IMR-90 (cell line): ENCODE results near the gene KLHL36. TPM values are rescaled to one million over a fixed set of nuclear protein-coding genes. Genes with fewer than 3 reads are reported as not detected.

ENCODE experiments used
- ATAC-seq: fragments of 200-7000 bp; cut with Tn5 transposase; 2 replicates; pipeline ENCODE4 v1.9.1; 2020; ENCODE audit warnings: low read depth, mild to moderate bottlenecking, moderate library complexity
- BruUV-seq: library from RNA; stranded (reverse); fragments of 400-500 nt; replicated peaks from 2 replicates; lab custom pipeline; 2021; lab: Mats Ljungman, UMichigan
- CTCF ChIA-PET: fragments of 300-600 bp; formaldehyde crosslinking; extraction: SDS; loops from one replicate; lab custom pipeline; 2021; ENCODE audit warnings: antibody characterized with exemption; lab: Yijun Ruan, JAX
- POLR2A ChIA-PET: fragments of 300-600 bp; sonication (Branson Sonifier 250); formaldehyde crosslinking; loops from one replicate; lab custom pipeline; 2022; ENCODE audit warnings: antibody characterized with exemption; ENCODE audit not compliant: unreplicated experiment; lab: Charles Lee
- DNase-seq: peaks from one replicate; pipeline ENCODE4 v3.0.0; 2013
- H2AFZ ChIP-seq: replicated peaks from 2 replicates; pipeline ENCODE3; 2013; ENCODE audit warnings: low read length, mild to moderate bottlenecking; ENCODE audit not compliant: poor library complexity
- H2AK5ac ChIP-seq: 2 replicates; pipeline ENCODE4 v1.6.1; 2013; ENCODE audit warnings: low read depth, low read length, inconsistent platforms
- H2AK9ac ChIP-seq: replicated peaks from 2 replicates; pipeline ENCODE3; 2013; ENCODE audit warnings: mild to moderate bottlenecking, low read depth, low read length, moderate library complexity; ENCODE audit not compliant: poor library complexity
- H2BK120ac ChIP-seq: 2 replicates; pipeline ENCODE4 v1.6.1; 2013; ENCODE audit warnings: low read depth, low read length, inconsistent platforms
- H2BK15ac ChIP-seq: 3 replicates; pipeline ENCODE4 v1.6.1; 2013; ENCODE audit warnings: low read depth, low read length, inconsistent platforms
- H2BK20ac ChIP-seq: 2 replicates; pipeline ENCODE4 v1.6.1; 2013; ENCODE audit warnings: low read depth, mild to moderate bottlenecking, inconsistent platforms, low read length, moderate library complexity
- H2BK5ac ChIP-seq: 2 replicates; pipeline ENCODE4 v1.6.1; 2013; ENCODE audit warnings: mild to moderate bottlenecking, low read depth, low read length, inconsistent platforms; ENCODE audit not compliant: poor library complexity, severe bottlenecking
- H3K14ac ChIP-seq: replicated peaks from 2 replicates; pipeline ENCODE4 v1.6.1; 2013; ENCODE audit warnings: low read depth, low read length, inconsistent platforms
- H3K18ac ChIP-seq: 2 replicates; pipeline ENCODE4 v1.6.1; 2013; ENCODE audit warnings: low read depth, low read length, control low read depth
- H3K23ac ChIP-seq: 2 replicates; pipeline ENCODE4 v1.6.1; 2013; ENCODE audit warnings: low read depth, low read length, inconsistent platforms
- H3K27ac ChIP-seq: 2 replicates; pipeline ENCODE4 v1.5.1; 2013; ENCODE audit warnings: mild to moderate bottlenecking, control low read depth, low read length; ENCODE audit not compliant: insufficient read depth
- H3K27me3 ChIP-seq: 2 replicates; pipeline ENCODE4 v1.6.1; 2013; ENCODE audit warnings: low read length; ENCODE audit not compliant: control insufficient read depth, insufficient read depth
- H3K36me3 ChIP-seq: 2 replicates; pipeline ENCODE4 v1.6.1; 2013; ENCODE audit warnings: low read length, mixed read lengths; ENCODE audit not compliant: control insufficient read depth, insufficient read depth
- H3K4ac ChIP-seq: 2 replicates; pipeline ENCODE4 v1.6.1; 2013; ENCODE audit warnings: low read depth, low read length, inconsistent platforms
- H3K4me1 ChIP-seq: 2 replicates; pipeline ENCODE4 v1.6.1; 2013; ENCODE audit warnings: low read length, mixed read lengths; ENCODE audit not compliant: control insufficient read depth, insufficient read depth
- H3K4me2 ChIP-seq: 2 replicates; pipeline ENCODE4 v1.6.1; 2013; ENCODE audit warnings: low read depth, mild to moderate bottlenecking, control low read depth, low read length, moderate library complexity
- H3K4me3 ChIP-seq: 2 replicates; pipeline ENCODE4 v1.5.1; 2013; ENCODE audit warnings: low read depth, mild to moderate bottlenecking, control low read depth, low read length, moderate library complexity; ENCODE audit not compliant: insufficient read depth
- H3K56ac ChIP-seq: 2 replicates; pipeline ENCODE4 v1.6.1; 2013; ENCODE audit warnings: low read length, inconsistent platforms; ENCODE audit not compliant: insufficient read depth; ENCODE audit errors: extremely low read depth
- H3K79me1 ChIP-seq, 2 experiments: 2 replicates each; pipeline ENCODE4 v1.6.1; 2013; ENCODE audit warnings: low read length in 2 of 2, inconsistent platforms in 1 of 2, low read depth in 1 of 2
- H3K9ac ChIP-seq: 2 replicates; pipeline ENCODE4 v1.6.1; 2013; ENCODE audit warnings: low read depth, low read length, control low read depth
- H3K9me1 ChIP-seq: 2 replicates; pipeline ENCODE4 v1.6.1; 2013; ENCODE audit warnings: low read length, inconsistent platforms; ENCODE audit not compliant: insufficient read depth
- H3K9me3 ChIP-seq: 2 replicates; pipeline ENCODE4 v1.6.1; 2013; ENCODE audit warnings: low read length; ENCODE audit not compliant: control insufficient read depth, insufficient read depth
- H4K20me1 ChIP-seq: 2 replicates; pipeline ENCODE4 v1.6.1; 2013; ENCODE audit warnings: low read length, inconsistent platforms; ENCODE audit not compliant: insufficient read depth
- H4K5ac ChIP-seq: 2 replicates; pipeline ENCODE4 v1.6.1; 2013; ENCODE audit warnings: mild to moderate bottlenecking, low read depth, low read length, control low read depth
- H4K8ac ChIP-seq, 2 experiments: 2 replicates each; pipeline ENCODE4 v1.6.1; 2013; ENCODE audit warnings: low read depth in 2 of 2, low read length in 2 of 2, control low read depth in 1 of 2, inconsistent platforms in 1 of 2
- H4K91ac ChIP-seq: 2 replicates; pipeline ENCODE4 v1.6.1; 2013; ENCODE audit warnings: low read depth, low read length, inconsistent platforms; ENCODE audit not compliant: insufficient read depth
- BHLHE40 ChIP-seq: fragments of 150-350 bp; IDR thresholded peaks from 2 replicates; pipeline ENCODE4 v1.6.1; 2016; ENCODE audit warnings: mild to moderate bottlenecking, low read depth, low read length
- CEBPB ChIP-seq: IDR thresholded peaks from 2 replicates; pipeline ENCODE4 v1.6.1; 2012; ENCODE audit warnings: low read depth, low read length, improper control_type of control experiment
- CHD1 ChIP-seq: IDR thresholded peaks from 2 replicates; pipeline ENCODE4 v1.6.1; 2012; ENCODE audit warnings: low read depth, low read length, improper control_type of control experiment
- FOS ChIP-seq: fragments of 150-350 bp; IDR thresholded peaks from 2 replicates; pipeline ENCODE4 v1.6.1; 2016; ENCODE audit warnings: low read depth, low read length
- MAFK ChIP-seq: IDR thresholded peaks from 2 replicates; pipeline ENCODE4 v1.6.1; 2012; ENCODE audit warnings: low read depth, low read length, improper control_type of control experiment
- MAZ ChIP-seq: IDR thresholded peaks from 2 replicates; pipeline ENCODE4 v1.6.1; 2012; ENCODE audit warnings: low read depth, mild to moderate bottlenecking, low read length, improper control_type of control experiment, moderate library complexity, borderline replicate concordance
- MXI1 ChIP-seq: IDR thresholded peaks from 2 replicates; pipeline ENCODE4 v1.6.1; 2012; ENCODE audit warnings: low read depth, mild to moderate bottlenecking, low read length, moderate library complexity, borderline replicate concordance
- POLR2A ChIP-seq: IDR thresholded peaks from 2 replicates; pipeline ENCODE4 v1.6.1; 2012; ENCODE audit warnings: mild to moderate bottlenecking, low read depth, low read length
- RCOR1 ChIP-seq: IDR thresholded peaks from 2 replicates; pipeline ENCODE4 v1.6.1; 2012; ENCODE audit warnings: mild to moderate bottlenecking, low read length, improper control_type of control experiment; ENCODE audit not compliant: insufficient replicate concordance
- SMC3 ChIP-seq: fragments of 150-350 bp; IDR thresholded peaks from 2 replicates; pipeline ENCODE4 v1.6.1; 2016; ENCODE audit warnings: low read depth, mild to moderate bottlenecking, antibody characterized with exemption, low read length, moderate library complexity
- WGBS, 2 experiments: methylation state at CpG; one replicate each; pipeline versions ENCODE4 v1.1.5 to v1.1.7; 2013; ENCODE audit warnings: missing lambda C conversion rate in 2 of 2; ENCODE audit not compliant: insufficient read length in 1 of 2; ENCODE audit errors: extremely low coverage in 2 of 2; 5-methylcytosine and 5-hydroxymethylcytosine counted together
- dilution Hi-C: fragments of 300-500 bp; cut with HindIII; formaldehyde crosslinking; loops from one replicate; pipeline ENCODE4 v1.14.3; 2018; ENCODE audit warnings: low sequenced_read_pairs; ENCODE audit not compliant: unreplicated experiment
- in situ Hi-C: fragments of 300-500 bp; cut with MboI; formaldehyde crosslinking; loops from 3 replicates; pipeline ENCODE4 v1.14.3; 2019; ENCODE audit warnings: low sequenced_read_pairs, inconsistent platforms, mixed read lengths
- intact Hi-C: fragments of 100-400 bp; cut with micrococcal nuclease; formaldehyde crosslinking; loops from 2 replicates; pipeline ENCODE4 v1.10.0; 2022
- polyA plus RNA-seq, 3 experiments: library from polyadenylated mRNA; depleted of rRNA; stranded (reverse); fragments of >200 nt; gene quantifications; 2 replicates each; pipeline ENCODE4 v1.2.3, GENCODE V29; 2012; ENCODE audit warnings: low replicate concordance in 1 of 3
- total RNA-seq: library from RNA; depleted of rRNA; stranded (reverse); fragments of >200 nt; gene quantifications from 2 replicates; pipeline ENCODE4 v1.2.3, GENCODE V29; 2012
- TF ChIP-seq, protein P1 (sequence below): fragments of 150-350 bp; IDR thresholded peaks from 2 replicates; pipeline ENCODE4 v1.6.1; 2017; ENCODE audit warnings: mild to moderate bottlenecking, antibody characterized with exemption, low read length, low read depth
- TF ChIP-seq, protein P2 (sequence below): fragments of 150-350 bp; IDR thresholded peaks from 2 replicates; pipeline ENCODE4 v1.6.1; 2016; ENCODE audit warnings: low read depth, mild to moderate bottlenecking, low read length, moderate library complexity, borderline replicate concordance

The KLHL36 gene
- total and polyA plus RNA-seq, 2 of the 4 experiments (the other 2 are of a cell fraction), result 45.9 to 46.3 TPM

DNA sequence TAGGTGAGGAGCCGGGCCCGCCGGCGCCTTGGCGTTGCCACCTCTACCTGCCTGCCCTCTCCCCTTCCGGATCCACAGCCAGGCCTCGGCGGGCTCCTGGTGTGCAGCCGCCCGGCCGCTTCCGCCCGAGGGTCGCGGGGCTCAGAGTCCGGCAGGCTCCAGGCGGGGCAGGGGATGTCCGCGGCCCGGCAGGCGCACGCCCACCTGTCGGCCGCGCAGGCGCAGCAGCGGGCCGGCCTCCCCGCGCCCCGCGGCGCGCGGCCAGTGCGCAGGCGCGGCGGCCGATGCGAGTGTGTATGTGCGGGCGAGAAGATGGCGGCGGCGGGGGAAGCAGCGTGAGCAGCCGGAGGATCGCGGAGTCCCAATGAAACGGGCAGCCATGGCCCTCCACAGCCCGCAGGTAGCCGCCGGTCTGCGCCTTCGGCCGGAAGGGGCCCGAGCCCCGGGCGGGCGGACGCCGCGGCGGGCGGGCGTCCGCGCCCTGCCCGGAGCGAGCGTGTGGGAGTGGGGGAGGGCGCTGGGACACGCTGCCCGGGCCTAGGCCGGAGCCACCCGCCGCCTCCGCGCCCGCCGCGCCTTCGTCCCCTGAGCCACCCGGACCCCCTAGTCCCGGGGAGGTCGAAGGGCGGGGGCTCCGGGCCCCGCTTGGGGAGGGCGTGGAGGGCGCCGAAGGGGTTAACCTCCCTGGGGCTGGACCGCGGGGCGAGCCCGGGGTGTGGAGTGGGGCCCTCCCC, 51.6 kb downstream of the KLHL36 start, which contains the start of gene USP10:
Gene USP10 (plus strand): TSS at position 289 of the 734 bp plus-strand sequence. CDS start 91 bp downstream, at position 380.
- 0% methylated on average over 41 of the region's 97 CpGs; no CpG with 5 or more reads in 1 of the 2 experiments for WGBS, 2 experiments
- Histone ChIP-seq H3K56ac (peak within 1 kb of the TSS; percentile 68), H3K4me2 (peak within 1 kb of the TSS; percentile 93), H3K4me3 (peak within 1 kb of the TSS; percentile 92), H3K9me1 (peaks cover 11% of the 10 kb centered on the region), H3K4ac (peak within 1 kb of the TSS; percentile 66), H3K36me3 (no peaks in the 10 kb centered on the region), H2BK20ac (no peak within 1 kb of the TSS; the same call in 1 of the 2 replicates), H3K9me3 (no peaks in the 10 kb centered on the region), H4K20me1 (peaks cover 44% of the 10 kb centered on the region), H3K4me1 (peaks cover 6% of the 10 kb centered on the region), H3K27me3 (no peaks in the 10 kb centered on the region), H4K8ac (peak within 1 kb of the TSS; percentile 32 to 76; a peak in 2 of 4 replicates), H2AFZ (peak within 1 kb of the TSS; percentile 97), H3K79me1 (peaks cover 2 to 31% of the 10 kb centered on the region in 2 experiments; a peak in 2 of 4 replicates), H2BK15ac (no peak within 1 kb of the TSS), H3K14ac (peak within 1 kb of the TSS; percentile 74), H3K27ac (peak within 1 kb of the TSS; percentile 63), H3K23ac (peak within 1 kb of the TSS; percentile 90), H4K91ac (peak within 1 kb of the TSS; percentile 32; the same call in 1 of the 2 replicates), H2BK120ac (no peak within 1 kb of the TSS), H2AK9ac (peak within 1 kb of the TSS; percentile 94), H2AK5ac (peak within 1 kb of the TSS; percentile 29), H2BK5ac (peak within 1 kb of the TSS; percentile 96), H3K9ac (peak within 1 kb of the TSS; percentile 98), H4K5ac (peak within 1 kb of the TSS; percentile 89; the same call in 1 of the 2 replicates), H3K18ac (no peak within 1 kb of the TSS)
- dilution Hi-C loops, result no loop called here
- TF ChIP-seq MXI1, result peak; percentile 64; the same call in 1 of the 2 replicates
- TF ChIP-seq MAZ, result no peak
- peak; percentile 77 for TF ChIP-seq POLR2A
- TF ChIP-seq BHLHE40, result no peak
- no peak for TF ChIP-seq MAFK
- no peak for TF ChIP-seq CHD1
- TF ChIP-seq FOS, result no peak
- TF ChIP-seq RCOR1, result no peak
- no peak for TF ChIP-seq SMC3
- TF ChIP-seq, protein P1, sequence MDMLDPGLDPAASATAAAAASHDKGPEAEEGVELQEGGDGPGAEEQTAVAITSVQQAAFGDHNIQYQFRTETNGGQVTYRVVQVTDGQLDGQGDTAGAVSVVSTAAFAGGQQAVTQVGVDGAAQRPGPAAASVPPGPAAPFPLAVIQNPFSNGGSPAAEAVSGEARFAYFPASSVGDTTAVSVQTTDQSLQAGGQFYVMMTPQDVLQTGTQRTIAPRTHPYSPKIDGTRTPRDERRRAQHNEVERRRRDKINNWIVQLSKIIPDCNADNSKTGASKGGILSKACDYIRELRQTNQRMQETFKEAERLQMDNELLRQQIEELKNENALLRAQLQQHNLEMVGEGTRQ, result no peak
- TF ChIP-seq, protein P2, sequence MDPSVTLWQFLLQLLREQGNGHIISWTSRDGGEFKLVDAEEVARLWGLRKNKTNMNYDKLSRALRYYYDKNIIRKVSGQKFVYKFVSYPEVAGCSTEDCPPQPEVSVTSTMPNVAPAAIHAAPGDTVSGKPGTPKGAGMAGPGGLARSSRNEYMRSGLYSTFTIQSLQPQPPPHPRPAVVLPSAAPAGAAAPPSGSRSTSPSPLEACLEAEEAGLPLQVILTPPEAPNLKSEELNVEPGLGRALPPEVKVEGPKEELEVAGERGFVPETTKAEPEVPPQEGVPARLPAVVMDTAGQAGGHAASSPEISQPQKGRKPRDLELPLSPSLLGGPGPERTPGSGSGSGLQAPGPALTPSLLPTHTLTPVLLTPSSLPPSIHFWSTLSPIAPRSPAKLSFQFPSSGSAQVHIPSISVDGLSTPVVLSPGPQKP, result no peak
- TF ChIP-seq CEBPB, result no peak
- peak; percentile 68 for DNase-seq
- peak; percentile 93 for ATAC-seq
- CTCF ChIA-PET, result interaction anchor here (1.1 to 1.5 kb wide), 2 partner anchors 12 to 26 kb away, joined by 4 to 7 read pairs; no protein-coding TSS in a partner anchor
- POLR2A ChIA-PET, result no interaction called here
- no TSS peak for BruUV-seq
- in situ Hi-C loops, result loop anchor here (25.0 kb wide), 1 partner anchor 413 kb away; the partner anchor contains the start of gene WFDC1
- intact Hi-C loops, result no loop called here
